Measurements from ENCODE around the gene NRXN2. TPM values are rescaled to one million over a fixed set of nuclear protein-coding genes. Genes with fewer than 3 reads are reported as not detected.

NRXN2 gene
- total RNA-seq, 2 experiments from 2014 or later, result 0.18 to 0.39 TPM

DNA sequence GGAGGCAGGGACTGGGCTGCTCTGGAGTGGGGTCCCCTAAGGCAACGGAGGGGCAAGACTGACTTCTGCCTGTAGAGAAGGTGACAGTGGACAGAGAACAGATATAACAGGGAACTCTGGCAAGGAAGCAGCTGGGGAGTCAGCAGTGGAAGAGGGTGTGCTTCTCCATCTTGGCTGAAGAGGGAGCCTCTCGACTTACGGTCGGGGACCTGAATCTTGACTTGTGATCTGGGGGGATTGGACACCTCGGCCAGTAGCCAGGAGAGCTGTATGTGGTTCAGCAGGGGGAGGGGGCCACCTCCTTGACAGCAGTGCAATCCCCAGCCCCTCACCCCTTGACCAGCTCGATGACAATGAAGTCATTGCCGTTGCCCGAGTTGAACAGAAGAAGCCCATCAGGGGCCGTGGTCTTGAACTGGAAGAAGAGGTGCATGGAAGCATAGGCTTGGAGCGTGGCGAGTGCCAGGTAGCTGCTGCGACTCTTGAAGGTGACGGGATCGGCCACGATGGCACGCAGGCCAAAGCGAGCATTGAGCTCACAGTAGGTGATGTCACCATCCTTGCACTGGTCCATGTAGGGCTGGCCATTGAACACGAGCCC is 72.0 kb downstream of the NRXN2 start:
- ATAC-seq, result no peak

DNA sequence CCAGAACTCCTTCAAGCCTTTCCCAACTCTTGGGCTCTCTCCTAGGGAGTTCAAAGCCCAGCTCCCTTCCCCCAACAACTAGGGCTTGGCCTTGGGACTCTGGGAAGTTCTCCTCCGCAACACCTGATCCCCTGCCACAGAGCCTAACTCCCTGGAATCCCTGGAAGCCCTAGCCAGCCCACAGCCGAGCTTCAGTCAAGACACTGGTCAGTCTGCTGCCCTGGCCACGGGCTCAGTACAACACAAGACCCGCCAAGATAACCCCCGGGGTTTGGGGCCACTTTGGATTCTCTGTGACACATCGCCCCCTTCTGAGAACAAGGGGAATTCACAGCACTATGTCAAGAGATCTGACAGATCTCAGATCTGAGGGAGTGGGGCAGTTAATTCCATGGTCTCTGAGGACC is 73.7 kb downstream of the NRXN2 start:
- no peak for ATAC-seq
- Mint-ChIP-seq H3K9me3 (ENCODE audit: low read depth) (no peaks in the 10 kb centered on the region), H3K36me3 (ENCODE audit: low read depth) (no peaks in the 10 kb centered on the region), H3K4me3 (no peak overlapping the region), H3K27me3 (peaks cover 21% of the 10 kb centered on the region), H3K4me1 (no peaks in the 10 kb centered on the region), H3K27ac (no peak overlapping the region)
- intact Hi-C loops (cut with DNase I, micrococcal nuclease), result loop anchor here in 1 of 2 experiments (1.0 kb wide), 1 partner anchor 96 kb away; no protein-coding TSS in a partner anchor
- peak; percentile 24 for DNase-seq
- CTCF ChIA-PET, result interaction anchor here (0.6 to 2.2 kb wide), 7 partner anchors 25 to 293 kb away, joined by 3 to 10 read pairs (median 3); no protein-coding TSS in a partner anchor
- POLR2A ChIA-PET, result no interaction called here

More for the DNA sequence above, 72.0 kb downstream of the NRXN2 start:
- no peak overlapping the region for H3K4me3 Mint-ChIP-seq
- H3K27me3 Mint-ChIP-seq, result peaks cover 9% of the 10 kb centered on the region
- no peak overlapping the region for H3K27ac Mint-ChIP-seq
- ChIA-PET CTCF (interaction anchor here (0.5 to 1.6 kb wide), 9 partner anchors 9 to 284 kb away, joined by 3 to 7 read pairs (median 3); no protein-coding TSS in a partner anchor), POLR2A (interaction anchor here (0.6 kb wide), 1 partner anchor 42 kb away, joined by 3 read pairs; no protein-coding TSS in a partner anchor)
- intact Hi-C loops (cut with DNase I, micrococcal nuclease), result loop anchor here in 1 of 2 experiments (5.0 kb wide), 1 partner anchor 294 kb away; the partner anchor contains the start of gene RPS6KA4
- H3K4me1 Mint-ChIP-seq, result no peaks in the 10 kb centered on the region
- no peaks in the 10 kb centered on the region for H3K9me3 Mint-ChIP-seq (ENCODE audit: low read depth)
- no peaks in the 10 kb centered on the region for H3K36me3 Mint-ChIP-seq (ENCODE audit: low read depth)
- DNase-seq, result no peak

- no peak overlapping the region for H3K27ac Mint-ChIP-seq
- peaks cover 27% of the 10 kb centered on the region for H3K27me3 Mint-ChIP-seq
- H3K9me3 Mint-ChIP-seq (ENCODE audit: low read depth), result no peaks in the 10 kb centered on the region
- H3K4me3 Mint-ChIP-seq, result no peak overlapping the region
- POLR2A ChIA-PET, result no interaction called here
- CTCF ChIA-PET, result interaction anchor here (0.6 to 2.2 kb wide), 2 partner anchors 47 to 200 kb away, joined by 4 to 10 read pairs; no protein-coding TSS in a partner anchor
- H3K36me3 Mint-ChIP-seq (ENCODE audit: low read depth), result no peaks in the 10 kb centered on the region
- H3K4me1 Mint-ChIP-seq, result no peaks in the 10 kb centered on the region
- no peak for DNase-seq
- ATAC-seq, result no peak
- intact Hi-C loops (cut with DNase I, micrococcal nuclease), result no loop called here
Observed at GRCh38 chr11:64648551-64648950, 74.4 kb downstream of the NRXN2 start.

DNA sequence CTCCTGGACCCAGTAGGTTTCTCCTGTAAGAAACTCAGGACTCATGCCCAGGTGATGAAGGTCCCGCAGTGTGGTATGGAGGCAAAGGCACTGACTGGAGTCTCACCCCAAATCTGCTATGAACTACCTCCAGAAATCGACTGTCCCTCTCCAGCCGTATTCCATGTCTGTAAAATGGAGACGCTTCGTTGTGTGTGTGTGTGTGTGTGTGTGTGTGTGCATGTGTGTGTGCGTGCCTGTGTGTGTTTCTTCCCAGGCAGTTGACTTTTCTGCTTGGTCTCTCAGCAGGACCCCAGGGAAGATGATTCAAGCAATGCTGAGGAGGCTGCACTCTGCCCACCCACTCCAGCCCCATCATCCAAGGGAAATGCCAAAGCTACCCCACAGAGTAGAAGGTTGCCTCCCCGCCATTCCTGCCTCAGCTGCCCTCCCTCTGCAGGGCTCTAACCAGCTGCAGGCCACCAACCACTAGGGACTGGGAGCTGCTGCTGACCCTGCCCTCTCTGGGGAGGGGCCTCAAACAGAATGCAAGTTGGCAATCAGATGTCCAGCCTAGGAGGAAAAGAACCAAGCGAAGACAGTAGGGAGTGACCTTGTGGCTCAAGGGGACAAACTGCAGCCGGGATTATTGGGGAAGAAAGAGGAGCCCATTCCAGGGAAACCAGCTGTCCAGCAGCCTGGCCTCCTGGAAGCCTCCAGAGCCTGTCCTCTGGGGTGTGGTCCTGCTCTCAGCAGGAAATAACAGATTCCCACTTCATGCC is 75.8 kb downstream of the NRXN2 start:
- DNase-seq (no peak), ATAC-seq (no peak)
- Mint-ChIP-seq H3K4me1 (no peaks in the 10 kb centered on the region), H3K36me3 (ENCODE audit: low read depth) (no peaks in the 10 kb centered on the region), H3K27ac (no peak overlapping the region), H3K27me3 (peaks cover 28% of the 10 kb centered on the region), H3K4me3 (no peak overlapping the region), H3K9me3 (ENCODE audit: low read depth) (no peaks in the 10 kb centered on the region)
- ChIA-PET POLR2A (no interaction called here), CTCF (interaction anchor here (2.7 kb wide), 1 partner anchor 198 kb away, joined by 8 read pairs; no protein-coding TSS in a partner anchor)
- intact Hi-C loops (cut with DNase I, micrococcal nuclease), result no loop called here

- Mint-ChIP-seq H3K4me3 (no peak overlapping the region), H3K36me3 (ENCODE audit: low read depth) (no peaks in the 10 kb centered on the region), H3K4me1 (no peaks in the 10 kb centered on the region), H3K27ac (no peak overlapping the region), H3K9me3 (ENCODE audit: low read depth) (no peaks in the 10 kb centered on the region), H3K27me3 (peaks cover 28% of the 10 kb centered on the region)
- peak; percentile 53 for ATAC-seq
- ChIA-PET CTCF (interaction anchor here (0.6 to 2.7 kb wide), 4 partner anchors 8 to 196 kb away, joined by 3 to 8 read pairs (median 3); no protein-coding TSS in a partner anchor), POLR2A (no interaction called here)
- intact Hi-C loops (cut with DNase I, micrococcal nuclease), result no loop called here
- peak; percentile 38 for DNase-seq
Observed at GRCh38 chr11:64644647-64645275, 78.2 kb downstream of the NRXN2 start.

- H3K9me3 Mint-ChIP-seq (ENCODE audit: low read depth), result no peaks in the 10 kb centered on the region
- ATAC-seq (peak; percentile 19), DNase-seq (no peak)
- H3K4me3 Mint-ChIP-seq, result no peak overlapping the region
- no peaks in the 10 kb centered on the region for H3K4me1 Mint-ChIP-seq
- H3K36me3 Mint-ChIP-seq (ENCODE audit: low read depth), result no peaks in the 10 kb centered on the region
- H3K27ac Mint-ChIP-seq, result no peak overlapping the region
- CTCF ChIA-PET, result interaction anchor here (0.6 to 2.7 kb wide), 4 partner anchors 9 to 195 kb away, joined by 3 to 8 read pairs (median 3); no protein-coding TSS in a partner anchor
- intact Hi-C loops (cut with DNase I, micrococcal nuclease), result no loop called here
- POLR2A ChIA-PET, result no interaction called here
- peaks cover 26% of the 10 kb centered on the region for H3K27me3 Mint-ChIP-seq
Observed at GRCh38 chr11:64643920-64644646, 78.9 kb downstream of the NRXN2 start.

- ChIA-PET POLR2A (no interaction called here), CTCF (no interaction called here)
- no peaks in the 10 kb centered on the region for H3K36me3 Mint-ChIP-seq (ENCODE audit: low read depth)
- ATAC-seq, result peak; percentile 32
- no peaks in the 10 kb centered on the region for H3K9me3 Mint-ChIP-seq (ENCODE audit: low read depth)
- H3K27ac Mint-ChIP-seq, result no peak overlapping the region
- H3K4me3 Mint-ChIP-seq, result no peak overlapping the region
- no peak for DNase-seq
- intact Hi-C loops (cut with DNase I, micrococcal nuclease), result no loop called here
- H3K4me1 Mint-ChIP-seq, result no peaks in the 10 kb centered on the region
- H3K27me3 Mint-ChIP-seq, result peaks cover 27% of the 10 kb centered on the region
Observed at GRCh38 chr11:64643256-64643881, 79.6 kb downstream of the NRXN2 start.

- intact Hi-C loops (cut with DNase I, micrococcal nuclease), result no loop called here
- no peak for DNase-seq
- Mint-ChIP-seq H3K4me1 (no peaks in the 10 kb centered on the region), H3K9me3 (ENCODE audit: low read depth) (no peaks in the 10 kb centered on the region), H3K4me3 (no peak overlapping the region), H3K27me3 (peaks cover 27% of the 10 kb centered on the region), H3K27ac (no peak overlapping the region), H3K36me3 (ENCODE audit: low read depth) (no peaks in the 10 kb centered on the region)
- no peak for ATAC-seq
- ChIA-PET CTCF (no interaction called here), POLR2A (no interaction called here)
Observed at GRCh38 chr11:64642871-64643255, 80.1 kb downstream of the NRXN2 start.

GRCh38 chr11:64642418-64642735 is 80.6 kb downstream of the NRXN2 start:
- DNase-seq (no peak), ATAC-seq (no peak)
- POLR2A ChIA-PET, result no interaction called here
- CTCF ChIA-PET, result no interaction called here
- peaks cover 27% of the 10 kb centered on the region for H3K27me3 Mint-ChIP-seq
- no peak overlapping the region for H3K4me3 Mint-ChIP-seq
- no peak overlapping the region for H3K27ac Mint-ChIP-seq
- intact Hi-C loops (cut with DNase I, micrococcal nuclease), result no loop called here
- no peaks in the 10 kb centered on the region for H3K9me3 Mint-ChIP-seq (ENCODE audit: low read depth)
- H3K36me3 Mint-ChIP-seq (ENCODE audit: low read depth), result no peaks in the 10 kb centered on the region
- no peaks in the 10 kb centered on the region for H3K4me1 Mint-ChIP-seq

DNA sequence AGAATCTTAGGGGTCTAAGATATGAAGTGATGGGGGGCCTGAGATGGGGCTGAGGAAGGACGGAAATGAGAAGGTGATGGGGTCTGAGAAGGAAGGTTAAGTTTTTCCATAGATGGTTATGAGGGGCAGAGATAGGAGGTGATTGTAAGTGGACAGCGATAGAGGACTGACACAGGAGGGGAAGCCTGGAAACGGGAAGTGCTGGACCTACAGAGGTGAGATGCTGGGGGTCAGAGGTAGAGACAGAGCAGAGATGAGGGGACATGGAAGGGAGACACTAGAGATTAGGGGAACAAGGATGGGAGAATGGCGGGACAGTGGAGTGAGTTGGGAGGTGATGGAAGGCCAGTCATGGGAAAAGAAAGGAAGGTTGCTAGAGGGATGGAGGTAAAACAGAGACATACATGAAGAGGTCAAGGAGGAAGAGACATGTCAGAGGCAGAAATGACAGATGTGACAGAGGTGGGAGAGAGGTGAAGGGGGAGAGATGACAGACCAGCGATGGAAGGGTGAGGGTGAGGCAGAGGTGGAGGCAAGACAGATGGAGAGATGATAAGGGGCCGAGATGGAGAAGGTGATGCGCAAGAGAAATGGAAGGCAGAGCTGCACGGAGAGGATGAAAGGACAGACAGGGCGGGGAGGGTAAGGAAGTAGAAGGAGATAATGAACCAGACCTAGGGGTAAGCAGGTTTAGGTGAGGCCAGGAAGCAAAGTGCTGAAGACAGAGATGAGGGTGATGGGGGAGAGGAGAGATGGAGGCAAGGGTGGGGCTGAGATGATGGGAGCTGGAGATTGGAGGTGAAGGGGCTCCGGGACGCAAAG is 81.2 kb downstream of the NRXN2 start:
- Mint-ChIP-seq H3K4me3 (no peak overlapping the region), H3K36me3 (ENCODE audit: low read depth) (no peaks in the 10 kb centered on the region), H3K27me3 (peaks cover 25% of the 10 kb centered on the region), H3K4me1 (no peaks in the 10 kb centered on the region), H3K9me3 (ENCODE audit: low read depth) (no peaks in the 10 kb centered on the region), H3K27ac (no peak overlapping the region)
- ATAC-seq, result peak; percentile 14
- no peak for DNase-seq
- POLR2A ChIA-PET, result interaction anchor here (0.6 kb wide), 1 partner anchor 511 kb away, joined by 3 read pairs; no protein-coding TSS in a partner anchor
- intact Hi-C loops (cut with DNase I, micrococcal nuclease), result no loop called here
- CTCF ChIA-PET, result no interaction called here
